K562 (cell line): ENCODE results near the gene RNF180. TPM values are rescaled to one million over a fixed set of nuclear protein-coding genes. Genes with fewer than 3 reads are reported as not detected.
A peak's percentile ranks its signal among the peaks of the same experiment; 100 is the strongest.

ENCODE experiments used
- ATAC-seq: fragments of 200-7000 bp; cut with Tn5 transposase; 3 replicates; pipeline ENCODE4 v1.9.1; 2020; ENCODE audit warnings: moderate library complexity
- BruUV-seq: library from RNA; stranded (reverse); fragments of 400-500 nt; replicated peaks from 2 replicates; lab custom pipeline; 2021; lab: Mats Ljungman, UMichigan
- CTCF ChIA-PET: fragments of 300-600 bp; formaldehyde crosslinking; extraction: SDS; loops from one replicate; lab custom pipeline; 2021; ENCODE audit warnings: low intra/inter-chr PET ratio; lab: Yijun Ruan, JAX
- POLR2A ChIA-PET: fragments of 300-600, 350-650 bp; sonication (Branson Sonifier 250); formaldehyde crosslinking; extraction: SDS; loops from one replicate; lab custom pipeline; 2021; ENCODE audit warnings: antibody characterized with exemption, inconsistent platforms; lab: Yijun Ruan, JAX
- DNase-seq, 4 experiments: peaks; one replicate each; pipeline versions ENCODE4 v3.0.0 to v3.0.0-alpha.2; 2011 to 2018; ENCODE audit warnings: low spot score in 3 of 4, mixed read lengths in 3 of 4; ENCODE audit errors: extremely low read depth in 1 of 4
- FAIRE-seq: peaks from 2 replicates; lab custom pipeline; 2011; peaks lifted over from hg19 to GRCh38; lab: Jason Lieb, UNC
- H2AFZ ChIP-seq: 2 replicates; pipeline ENCODE4 v1.6.0; 2011; ENCODE audit warnings: low read depth, low read length, control low read depth, inconsistent platforms
- H3K27ac ChIP-seq: fragments of 200-600 bp; 3 replicates; pipeline ENCODE4 v1.8.0; 2011; ENCODE audit warnings: low read depth, mild to moderate bottlenecking, control low read depth, inconsistent platforms, low read length, moderate library complexity, mixed read lengths; ENCODE audit errors: extremely low read depth
- H3K27me3 ChIP-seq, 2 experiments: fragments of 300-600 bp in 1 of 2; 2 replicates in 1 of 2; 3 replicates in 1 of 2; pipeline versions ENCODE4 v1.6.0 to v1.8.0; 2011; ENCODE audit warnings: inconsistent platforms in 2 of 2, low read length in 2 of 2, mild to moderate bottlenecking in 1 of 2, mixed read lengths in 1 of 2, moderate library complexity in 1 of 2; ENCODE audit not compliant: control insufficient read depth in 2 of 2, insufficient read depth in 2 of 2
- H3K36me3 ChIP-seq: fragments of 300-600 bp; 3 replicates; pipeline ENCODE4 v1.8.0; 2011; ENCODE audit warnings: mild to moderate bottlenecking, low read length, inconsistent platforms; ENCODE audit not compliant: control insufficient read depth, insufficient read depth
- H3K4me1 ChIP-seq, 2 experiments: fragments of 200-600 bp in 1 of 2; replicated peaks in 1 of 2; 2 replicates in 1 of 2; 3 replicates in 1 of 2; pipeline versions ENCODE4 v1.5.1 to v1.8.0; 2011; ENCODE audit warnings: inconsistent platforms in 2 of 2, low read length in 2 of 2, mild to moderate bottlenecking in 1 of 2, mixed read lengths in 1 of 2, moderate library complexity in 1 of 2; ENCODE audit not compliant: control insufficient read depth in 2 of 2, insufficient read depth in 2 of 2
- H3K4me2 ChIP-seq: 2 replicates; pipeline ENCODE4 v1.6.1; 2011; ENCODE audit warnings: low read length, control low read depth, inconsistent platforms, mixed read lengths; ENCODE audit not compliant: insufficient read depth
- H3K4me3 ChIP-seq: fragments of 200-600 bp; sonication (generic), shearing (Covaris generic); 2 replicates; pipeline ENCODE4 v1.5.1; 2016; ENCODE audit warnings: control low read depth, inconsistent platforms
- H3K79me2 ChIP-seq: fragments of 200-600 bp; 3 replicates; pipeline ENCODE4 v1.8.0; 2011; ENCODE audit warnings: low read length, inconsistent platforms; ENCODE audit not compliant: control insufficient read depth, insufficient read depth
- H3K9ac ChIP-seq, 2 experiments: 2 replicates each; pipeline versions ENCODE4 v1.6.0 to v1.6.1; 2011; ENCODE audit warnings: low read depth in 2 of 2, low read length in 2 of 2, control low read depth in 1 of 2, inconsistent platforms in 1 of 2, mild to moderate bottlenecking in 1 of 2, mixed read lengths in 1 of 2; ENCODE audit not compliant: insufficient read depth in 1 of 2
- H3K9me1 ChIP-seq: one replicate; pipeline ENCODE4 v1.6.0; 2011; ENCODE audit warnings: inconsistent platforms, mild to moderate bottlenecking, low read length, moderate library complexity; ENCODE audit not compliant: control insufficient read depth, insufficient read depth
- H3K9me3 ChIP-seq: replicated peaks from 2 replicates; pipeline ENCODE4 v1.5.1; 2011; ENCODE audit warnings: low read depth, low read length, inconsistent platforms; ENCODE audit not compliant: control insufficient read depth, insufficient read depth
- H4K20me1 ChIP-seq: replicated peaks from 2 replicates; pipeline ENCODE4 v1.6.1; 2011; ENCODE audit warnings: low read length, inconsistent platforms, mixed read lengths; ENCODE audit not compliant: control insufficient read depth, insufficient read depth
- FOSL1 ChIP-seq: fragments of 200-800 bp; sonication (Bioruptor generic); conservative IDR thresholded peaks from 2 replicates; pipeline ENCODE4 v1.6.1; 2016; ENCODE audit warnings: missing genetic modification characterization, missing compliant biosample characterization
- MAFF ChIP-seq: IDR thresholded peaks from 2 replicates; pipeline ENCODE4 v1.6.1; 2012; ENCODE audit warnings: low read length, improper control_type of control experiment
- MAFG ChIP-seq: fragments of 450-650 bp; conservative IDR thresholded peaks from 2 replicates; pipeline ENCODE4 v1.6.1; 2016; ENCODE audit warnings: missing genetic modification characterization, missing compliant biosample characterization
- PTTG1 ChIP-seq: fragments of 450-650 bp; IDR thresholded peaks from 2 replicates; pipeline ENCODE4 v1.6.1; 2016; ENCODE audit warnings: low read depth, mild to moderate bottlenecking, missing genetic modification characterization, missing compliant biosample characterization
- RBM15 ChIP-seq: fragments of 200-400 bp; formaldehyde crosslinking; IDR thresholded peaks from 2 replicates; pipeline ENCODE4 v1.6.1; 2018; ENCODE audit warnings: mild to moderate bottlenecking, low read length, moderate library complexity; ENCODE audit not compliant: insufficient read depth
- ZFPM2 ChIP-seq: fragments of 250-450 bp; sonication (Bioruptor Pico); IDR thresholded peaks from 2 replicates; pipeline ENCODE4 v1.5.1; 2022; ENCODE audit warnings: mild to moderate bottlenecking
- ZKSCAN3 ChIP-seq: fragments of 250-450 bp; sonication (Bioruptor Pico); IDR thresholded peaks from 2 replicates; pipeline ENCODE4 v1.4.0; 2020
- ZNF316 ChIP-seq: fragments of 450-650 bp; IDR thresholded peaks from 2 replicates; pipeline ENCODE4 v1.6.1; 2016
- ZNF584 ChIP-seq: fragments of 200-800 bp; sonication (Bioruptor generic); IDR thresholded peaks from 2 replicates; pipeline ENCODE4 v1.6.1; 2016; ENCODE audit warnings: low read depth, mild to moderate bottlenecking, missing genetic modification characterization, missing compliant biosample characterization
- WGBS: fragments of 100-300 bp; shearing (Covaris generic); methylation state at CpG from one replicate; pipeline ENCODE4 v1.1.6; 2016; ENCODE audit warnings: low coverage, mixed read lengths; ENCODE audit not compliant: insufficient coverage; ENCODE audit errors: missing lambda C conversion rate; 5-methylcytosine and 5-hydroxymethylcytosine counted together
- in situ Hi-C: fragments of 300-500 bp; cut with MboI; formaldehyde crosslinking; loops from 4 replicates; pipeline ENCODE4 v1.15.0; 2018; ENCODE audit warnings: inconsistent platforms, mixed read lengths
- intact Hi-C: fragments of 100-400 bp; cut with micrococcal nuclease; formaldehyde crosslinking; loops from 2 replicates; pipeline ENCODE4 v1.14.2; 2022
- polyA plus RNA-seq, 8 experiments: library from polyadenylated mRNA; depleted of rRNA in 4 of 8; stranded (reverse) in 5 of 8; unstranded in 3 of 8; fragments of >200 nt; fragmentation: Nextera tagmentation in 2 of 8; fragmentation: Illumina TruSeq in 1 of 8; extraction: Ambion mirVana in 2 of 8; extraction: Trizol in 1 of 8; gene quantifications; 2 replicates each; pipeline versions ENCODE4 v1.2.1 to v1.2.3, GENCODE V29; 2011 to 2014; ENCODE audit warnings: inconsistent platforms in 1 of 8, missing spikeins in 1 of 8
- total RNA-seq, 7 experiments: library from RNA; depleted of rRNA in 6 of 7; stranded (reverse); fragments of >200 nt in 6 of 7; fragmentation: Illumina TruSeq in 2 of 7; extraction: Trizol in 2 of 7; gene quantifications; 2 replicates each; pipeline versions ENCODE4 v1.2.1 to v1.2.3, GENCODE V29; 2011 to 2021; ENCODE audit warnings: low replicate concordance in 1 of 7
- TF ChIP-seq, protein P1 (sequence below): fragments of 450-650 bp; formaldehyde crosslinking; IDR thresholded peaks from 2 replicates; pipeline ENCODE4 v1.4.0; 2020; ENCODE audit warnings: mild to moderate bottlenecking, moderate library complexity

RNF180 gene
- total and polyA plus RNA-seq, 9 of the 15 experiments (the other 6 are each of a cell fraction or from before 2014, with no cell fraction given), result 0.05 TPM; not detected in 8

DNA sequence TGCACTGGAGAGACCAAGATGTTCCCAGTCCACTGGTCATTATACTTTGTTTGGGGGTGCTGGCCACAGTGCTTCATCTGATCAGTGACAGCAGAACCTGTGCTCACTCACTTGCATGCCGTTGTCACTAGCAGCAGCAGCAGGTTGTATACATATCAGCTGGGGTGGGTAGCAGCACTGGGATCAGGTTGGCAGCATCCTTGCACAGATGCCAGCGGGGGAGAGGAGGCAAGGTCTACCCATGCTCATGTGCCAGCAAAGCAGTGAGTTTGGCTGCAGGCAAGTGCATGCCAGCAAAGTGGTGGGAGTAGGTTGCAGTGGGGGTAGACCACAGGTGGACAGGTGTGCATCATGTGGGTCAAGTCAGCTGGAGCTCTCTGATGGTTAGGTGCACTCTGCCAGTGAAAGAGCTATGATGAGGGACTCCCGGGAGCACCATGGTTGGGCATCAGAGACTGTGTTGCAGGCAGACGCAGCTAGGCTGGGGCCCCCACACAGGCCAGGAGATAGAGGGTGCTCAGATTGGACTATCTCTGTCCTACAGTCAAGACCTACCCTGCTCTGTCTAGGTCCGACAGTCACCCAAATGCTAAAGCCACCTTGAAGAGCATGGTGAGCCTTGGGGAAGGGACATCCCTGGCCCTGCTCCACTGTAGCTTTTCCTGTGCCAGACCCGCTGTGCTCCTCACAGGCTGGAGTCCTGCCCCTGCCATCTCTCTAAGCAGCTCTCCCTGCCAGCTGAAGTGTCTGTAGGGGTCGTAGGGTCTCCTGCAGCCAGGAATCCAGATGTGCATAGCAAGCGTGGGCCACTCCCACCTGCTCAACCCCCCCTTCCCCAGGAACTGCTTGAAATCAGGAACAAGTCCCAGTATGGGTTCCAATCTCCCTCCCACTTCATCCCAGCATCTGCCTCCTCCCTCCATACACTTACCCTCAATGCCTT is 119.8 kb downstream of the RNF180 start:
- intact Hi-C loops, result no loop called here
- TF ChIP-seq RBM15, result no peak
- no peak for TF ChIP-seq FOSL1 (tag)
- TF ChIP-seq ZFPM2 (CRISPR knock-in tag), result no peak
- no peak for TF ChIP-seq PTTG1 (tag)
- H3K4me1 ChIP-seq, result no peaks in the 10 kb centered on the region
- H3K79me2 ChIP-seq, result no peaks in the 10 kb centered on the region
- H3K27ac ChIP-seq, result no peak overlapping the region
- H3K36me3 ChIP-seq, result no peaks in the 10 kb centered on the region
- FAIRE-seq (no peak), ATAC-seq (no peak), DNase-seq (no peak)
- H4K20me1 ChIP-seq, result no peaks in the 10 kb centered on the region
- CTCF ChIA-PET, result no interaction called here
- BruUV-seq, result no TSS peak
- no peak overlapping the region for H3K9ac ChIP-seq
- no peaks in the 10 kb centered on the region for H3K9me3 ChIP-seq
- no peak overlapping the region for H3K4me3 ChIP-seq
- H3K9me1 ChIP-seq, result no peaks in the 10 kb centered on the region
- WGBS, result 0% methylated on average over 8 of the region's 8 CpGs
- H2AFZ ChIP-seq, result no peak overlapping the region
- H3K4me2 ChIP-seq, result no peak overlapping the region
- in situ Hi-C loops, result no loop called here
- POLR2A ChIA-PET, result no interaction called here
- no peaks in the 10 kb centered on the region for H3K27me3 ChIP-seq

- Histone ChIP-seq H3K36me3 (no peaks in the 10 kb centered on the region), H3K4me2 (no peak overlapping the region), H3K9ac (no peak overlapping the region)
- TF ChIP-seq ZNF584 (no peak), ZKSCAN3 (CRISPR knock-in tag) (no peak), MAFG (0 out of 2 replicates have a peak, but pooled peaks have one; percentile 8), ZNF316 (peak; percentile 42; the same call in 1 of the 2 replicates), MAFF (0 out of 2 replicates have a peak, but pooled peaks have one; percentile 37)
- TF ChIP-seq, protein P1, sequence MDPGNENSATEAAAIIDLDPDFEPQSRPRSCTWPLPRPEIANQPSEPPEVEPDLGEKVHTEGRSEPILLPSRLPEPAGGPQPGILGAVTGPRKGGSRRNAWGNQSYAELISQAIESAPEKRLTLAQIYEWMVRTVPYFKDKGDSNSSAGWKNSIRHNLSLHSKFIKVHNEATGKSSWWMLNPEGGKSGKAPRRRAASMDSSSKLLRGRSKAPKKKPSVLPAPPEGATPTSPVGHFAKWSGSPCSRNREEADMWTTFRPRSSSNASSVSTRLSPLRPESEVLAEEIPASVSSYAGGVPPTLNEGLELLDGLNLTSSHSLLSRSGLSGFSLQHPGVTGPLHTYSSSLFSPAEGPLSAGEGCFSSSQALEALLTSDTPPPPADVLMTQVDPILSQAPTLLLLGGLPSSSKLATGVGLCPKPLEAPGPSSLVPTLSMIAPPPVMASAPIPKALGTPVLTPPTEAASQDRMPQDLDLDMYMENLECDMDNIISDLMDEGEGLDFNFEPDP (CRISPR knock-in tag), result no peak
- TF ChIP-seq, all 486 proteins: peak for 3
- no peaks in the 10 kb centered on the region for H4K20me1 ChIP-seq
- no peaks in the 10 kb centered on the region for H3K79me2 ChIP-seq
- no peaks in the 10 kb centered on the region for H3K9me3 ChIP-seq
- FAIRE-seq (no peak), DNase-seq (no peak), ATAC-seq (no peak)
- H3K27me3 ChIP-seq, result no peaks in the 10 kb centered on the region
- H3K27ac ChIP-seq, result no peak overlapping the region
- no peak overlapping the region for H3K4me3 ChIP-seq
- CTCF ChIA-PET, result no interaction called here
- no TSS peak for BruUV-seq
- intact Hi-C loops (no loop called here), in situ Hi-C loops (no loop called here)
- 0% methylated on average over 1 of the region's 1 CpG for WGBS
- H2AFZ ChIP-seq, result no peak overlapping the region
- no peaks in the 10 kb centered on the region for H3K4me1 ChIP-seq
- no peaks in the 10 kb centered on the region for H3K9me1 ChIP-seq
- POLR2A ChIA-PET, result no interaction called here
These were observed 120.7 kb downstream of the RNF180 start for GRCh38 chr5:64286381-64286780.
